NCI-H748 (cell line): ENCODE measurements around the gene P2RY8.
"Not testable (repeated sequence)": the region's sequence is repeated elsewhere in the genome, so short reads cannot be mapped to it uniquely, and the experiment has no call there.

Experiments used
- DNase-seq: peaks from one replicate; lab custom pipeline; 2025; ENCODE audit not compliant: unreplicated experiment; lab: John Stamatoyannopoulos, UW

Gene P2RY8

GRCh38 chrX:1488745-1489144 is 48.2 kb downstream of the P2RY8 start:
- DNase-seq, result no peak

GRCh38 chrX:1488141-1488540 is 48.8 kb downstream of the P2RY8 start:
- DNase-seq, result no peak

GRCh38 chrX:1487401-1487800 is 49.6 kb downstream of the P2RY8 start:
- no peak for DNase-seq

DNA sequence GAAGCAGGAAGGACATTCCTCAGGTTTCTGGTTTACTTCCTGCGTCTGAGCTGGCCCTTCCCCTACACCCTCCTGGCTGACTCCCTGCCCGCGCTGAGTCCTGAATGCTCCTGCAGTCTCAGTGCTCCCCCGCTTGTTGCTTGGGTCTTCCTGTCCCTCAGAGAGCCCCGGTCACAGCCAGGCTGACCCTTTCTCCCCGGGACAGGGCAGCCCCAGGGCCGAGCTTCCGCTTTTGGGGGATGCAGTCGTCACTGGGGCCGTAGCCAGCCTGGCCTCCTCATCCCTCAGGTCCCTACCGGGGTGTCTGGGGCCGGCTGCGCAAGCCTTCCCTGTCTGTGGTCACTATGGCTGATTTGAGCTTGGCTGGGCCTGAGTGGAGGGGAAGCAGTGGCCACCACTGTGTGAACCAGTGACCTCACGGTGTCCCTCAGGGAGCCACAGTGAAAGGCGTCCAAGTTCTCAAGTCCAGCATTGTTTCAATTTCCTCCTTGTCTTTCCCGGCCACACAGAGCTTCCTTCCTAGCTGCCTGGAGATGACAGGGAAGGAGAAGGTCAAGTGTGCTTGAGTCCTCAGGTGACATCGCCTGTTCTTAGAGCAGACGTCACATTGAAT is 50.1 kb downstream of the P2RY8 start:
- DNase-seq, result no peak

GRCh38 chrX:1486177-1486576 is 50.8 kb downstream of the P2RY8 start:
- no peak for DNase-seq

- no peak for DNase-seq
Measured at GRCh38 chrX:1485033-1485432, 52.0 kb downstream of the P2RY8 start.

- no peak for DNase-seq
Measured at GRCh38 chrX:1484638-1485019, 52.4 kb downstream of the P2RY8 start.

- DNase-seq, result no peak
Measured at GRCh38 chrX:1483843-1484637, 52.9 kb downstream of the P2RY8 start.

DNA sequence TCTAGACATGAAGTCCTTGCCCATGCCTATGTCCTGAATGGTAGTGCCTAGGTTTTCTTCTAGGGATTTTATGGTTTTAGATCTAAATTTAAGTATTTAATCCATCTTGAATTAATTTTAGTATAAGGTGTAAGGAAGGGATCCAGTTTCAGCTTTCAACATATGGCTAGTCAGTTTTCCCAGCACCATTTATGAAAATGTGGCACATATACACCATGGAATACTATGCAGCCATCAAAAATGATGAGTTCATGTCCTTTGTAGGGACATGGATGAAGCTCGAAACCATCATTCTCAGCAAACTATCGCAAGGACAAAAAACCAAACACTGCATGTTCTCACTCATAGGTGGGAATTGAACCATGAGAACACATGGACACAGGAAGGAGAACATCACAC is 54.5 kb downstream of the P2RY8 start:
- DNase-seq, result not testable (repeated sequence)

- DNase-seq, result no peak
Measured at GRCh38 chrX:1481636-1482529, 55.1 kb downstream of the P2RY8 start.

- no peak for DNase-seq
Measured at GRCh38 chrX:1480082-1480785, 56.8 kb downstream of the P2RY8 start.

DNA sequence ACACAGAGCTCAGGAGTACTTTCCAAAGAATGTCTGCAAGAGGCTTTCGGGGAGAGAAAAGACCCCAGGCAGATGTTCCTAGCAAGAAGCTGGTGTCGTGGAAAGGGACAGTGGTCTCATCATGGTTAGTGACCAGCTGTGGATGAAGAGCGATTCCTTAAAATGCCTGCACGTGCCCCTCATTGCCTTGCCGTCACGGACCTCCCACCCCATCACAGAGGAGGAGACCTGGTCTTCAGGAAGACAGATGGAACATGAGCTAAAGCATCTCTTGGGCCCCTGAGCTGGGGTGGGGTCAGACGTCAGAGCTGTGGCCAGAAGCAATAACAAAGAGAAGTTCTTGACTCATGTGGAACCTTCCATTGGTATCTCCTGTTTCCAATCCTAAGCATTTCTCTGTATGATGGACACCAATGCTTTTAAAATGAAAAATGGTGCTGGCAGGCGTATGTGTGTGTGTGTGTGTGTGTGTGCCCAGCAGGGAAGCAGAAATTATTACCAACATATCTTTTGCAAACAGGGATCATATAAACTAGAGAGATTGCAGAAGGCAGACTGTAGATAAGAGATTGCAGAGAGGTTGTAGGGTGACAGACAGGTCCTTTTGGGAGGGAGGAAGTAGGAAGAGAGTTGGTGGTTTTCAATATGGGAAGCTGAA is 59.1 kb downstream of the P2RY8 start:
- no peak for DNase-seq

DNA sequence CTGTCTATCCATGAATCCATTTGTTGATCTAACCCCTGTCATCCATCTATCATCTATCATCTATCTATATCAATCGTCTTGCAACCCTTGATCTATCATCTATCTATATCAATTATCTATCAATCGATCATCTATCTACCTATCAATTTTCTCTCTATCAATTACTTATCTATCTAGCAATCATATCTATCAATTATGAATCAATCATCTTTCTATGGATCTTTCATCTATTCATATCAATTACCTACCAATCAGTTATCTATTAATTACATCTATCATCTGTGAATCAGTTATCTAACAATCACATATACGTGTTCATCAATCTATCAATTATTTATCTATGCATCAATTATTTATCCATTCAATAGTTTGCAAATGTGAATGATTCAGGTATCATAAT is 59.8 kb downstream of the P2RY8 start:
- DNase-seq, result no peak

DNA sequence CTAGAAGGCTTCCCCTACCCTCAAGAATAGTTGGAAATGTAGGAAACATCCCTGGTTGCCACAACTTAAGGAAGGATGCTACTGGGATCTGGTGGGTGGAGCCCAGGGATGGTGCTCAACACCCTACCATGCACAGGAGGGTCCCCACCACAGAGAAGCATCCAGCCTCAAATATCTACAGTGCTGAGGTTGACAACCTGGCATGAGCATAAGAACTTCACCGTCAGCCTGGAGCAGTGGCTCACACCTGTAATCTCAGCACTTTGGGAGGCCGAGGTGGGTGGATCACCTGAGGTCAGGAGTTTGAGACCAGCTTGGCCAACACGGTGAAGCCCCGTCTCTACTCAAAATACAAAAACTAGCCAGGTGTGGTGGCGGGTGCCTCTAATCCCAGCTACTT is 60.3 kb downstream of the P2RY8 start:
- no peak for DNase-seq

DNA sequence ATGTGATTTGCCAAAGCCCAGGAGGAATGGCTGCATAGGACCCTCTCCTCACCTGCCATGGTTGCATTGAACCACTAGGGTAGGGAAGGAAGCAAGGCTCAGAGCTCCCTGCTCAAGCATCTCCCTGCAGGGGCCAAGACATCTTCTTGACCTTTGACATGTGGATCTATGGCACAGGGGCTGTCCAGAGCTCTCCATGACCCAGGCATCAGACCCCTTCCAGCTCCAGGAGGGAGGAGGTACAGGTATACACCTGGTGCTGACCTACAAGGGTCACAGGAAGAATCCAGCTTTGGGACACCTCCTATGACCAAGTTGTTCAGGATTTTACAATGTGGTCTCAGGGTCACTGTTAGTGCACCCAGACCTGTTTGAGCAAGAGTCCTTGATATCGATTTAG is 61.1 kb downstream of the P2RY8 start:
- DNase-seq, result no peak

DNA sequence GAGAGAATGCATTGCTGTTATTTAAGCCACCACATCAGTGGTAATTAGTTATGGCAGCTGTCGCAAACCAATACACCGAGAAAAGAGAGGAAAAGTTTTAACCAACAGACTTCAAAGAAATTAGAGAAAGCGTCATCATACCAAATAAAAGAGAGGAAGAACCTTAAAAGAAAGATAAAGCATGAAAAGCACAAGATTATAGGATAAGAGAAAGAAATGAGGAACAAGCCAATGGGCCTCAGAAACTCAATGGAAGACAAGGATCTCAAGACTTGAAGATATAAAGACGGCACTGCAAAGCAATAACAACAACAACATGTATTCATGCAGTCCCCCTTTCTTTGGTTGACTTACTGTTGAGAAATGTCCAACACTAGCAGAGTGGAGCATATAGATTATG is 61.5 kb downstream of the P2RY8 start:
- no peak for DNase-seq

- DNase-seq, result not testable (repeated sequence)
Measured at GRCh38 chrX:1474593-1474992, 62.4 kb downstream of the P2RY8 start.

DNA sequence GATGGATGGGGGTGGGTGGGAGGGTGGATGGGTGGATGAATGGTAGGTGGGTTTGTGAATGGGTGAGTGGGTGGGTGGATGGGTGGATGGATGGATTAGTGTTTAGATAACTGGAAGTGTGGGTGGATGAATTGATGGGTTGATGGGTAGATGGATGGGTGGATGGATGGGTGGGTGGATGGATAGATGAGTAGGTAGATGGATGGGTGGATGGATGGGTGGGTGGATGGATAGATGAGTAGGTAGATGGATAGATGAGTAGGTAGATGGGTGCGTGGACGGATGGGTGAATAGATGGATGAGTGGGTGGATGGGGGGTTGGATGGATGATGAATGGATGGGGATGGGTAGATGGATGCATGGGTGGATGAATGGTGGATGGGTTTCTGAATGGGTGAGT is 64.0 kb downstream of the P2RY8 start:
- DNase-seq, result no peak

DNA sequence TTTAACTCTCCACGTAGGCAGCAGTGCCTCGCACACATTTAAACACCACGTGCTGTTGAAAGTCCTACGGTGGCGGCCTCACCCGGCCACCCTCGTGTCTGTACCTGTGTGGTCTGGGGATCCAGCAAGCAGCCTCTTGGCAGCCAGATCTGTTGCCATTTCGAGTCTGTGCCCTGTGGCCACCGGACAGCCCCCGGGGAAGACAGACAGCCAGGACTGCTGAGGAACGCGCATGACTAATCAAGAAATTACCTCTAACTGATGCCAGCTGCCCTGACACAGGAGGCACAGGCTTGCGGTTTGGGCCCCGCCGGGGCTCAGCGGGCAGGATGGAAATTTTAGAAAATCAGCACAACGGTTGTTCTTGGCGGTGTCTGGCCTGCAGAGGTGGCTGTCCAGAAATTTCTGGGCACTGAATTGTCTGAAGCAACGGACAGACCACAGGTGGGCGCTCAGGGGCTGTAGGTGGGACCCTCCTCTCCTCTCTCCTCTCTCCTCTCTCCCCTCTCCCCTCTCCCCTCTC is 68.7 kb downstream of the P2RY8 start:
- DNase-seq, result no peak

GRCh38 chrX:1466971-1467561 is 69.9 kb downstream of the P2RY8 start:
- no peak for DNase-seq
